Lung (tissue), 12 donors: ENCODE measurements around the gene CDC42BPG. TPM values are rescaled to one million over a fixed set of nuclear protein-coding genes. Genes with fewer than 3 reads are reported as not detected.

ENCODE experiments used
- ATAC-seq: fragments of 200-7000 bp; cut with Tn5 transposase; one replicate; pipeline ENCODE4 v1.9.1; 2020; ENCODE audit warnings: moderate number of reproducible peaks; ENCODE audit not compliant: insufficient read depth, low FRiP score
- DNase-seq, 3 donors: peaks; one replicate each; pipeline ENCODE4 v3.0.0-alpha.2; 2013 to 2017
- H3K27ac ChIP-seq, 2 donors: one replicate each; pipeline ENCODE4 v1.5.1; 2013; ENCODE audit warnings: mild to moderate bottlenecking in 2 of 2, moderate library complexity in 2 of 2, control low read depth in 1 of 2, inconsistent platforms in 1 of 2, low read depth in 1 of 2, low read length in 1 of 2
- H3K27me3 ChIP-seq, 3 donors: one replicate each; pipeline ENCODE4 v1.5.1; 2013; ENCODE audit warnings: low read length in 2 of 3; ENCODE audit not compliant: control insufficient read depth in 3 of 3, insufficient read depth in 3 of 3
- H3K36me3 ChIP-seq, 4 donors: one replicate each; pipeline ENCODE4 v1.5.1; 2013; ENCODE audit warnings: low read length in 4 of 4, mild to moderate bottlenecking in 1 of 4, moderate library complexity in 1 of 4; ENCODE audit not compliant: control insufficient read depth in 4 of 4, insufficient read depth in 4 of 4
- H3K4me1 ChIP-seq, 5 donors: one replicate each; pipeline ENCODE4 v1.5.1; 2013; ENCODE audit warnings: low read length in 5 of 5, mild to moderate bottlenecking in 2 of 5, moderate library complexity in 1 of 5; ENCODE audit not compliant: control insufficient read depth in 5 of 5, insufficient read depth in 5 of 5
- H3K4me3 ChIP-seq: one replicate; pipeline ENCODE4 v1.5.1; 2013; ENCODE audit warnings: mild to moderate bottlenecking, control low read depth, moderate library complexity
- H3K9ac ChIP-seq, 2 donors: one replicate each; pipeline ENCODE4 v1.5.1; 2013; ENCODE audit warnings: low read length in 2 of 2, control low read depth in 1 of 2; ENCODE audit not compliant: insufficient read depth in 1 of 2
- H3K9me3 ChIP-seq, 4 donors: one replicate each; pipeline ENCODE4 v1.5.1; 2013; ENCODE audit warnings: low read length in 3 of 4, mild to moderate bottlenecking in 1 of 4, moderate library complexity in 1 of 4; ENCODE audit not compliant: control insufficient read depth in 4 of 4, insufficient read depth in 3 of 4
- WGBS, 2 donors: extraction: QIAGEN DNeasy Blood & Tissue Kit; methylation state at CpG; one replicate each; pipeline ENCODE4 v1.1.7; 2013; 5-methylcytosine and 5-hydroxymethylcytosine counted together
- polyA plus RNA-seq, 2 donors: library from polyadenylated mRNA; stranded (reverse); fragments of 200-250 nt; gene quantifications; one replicate each; pipeline ENCODE4 v1.2.1, GENCODE V29; 2013
- total RNA-seq, 2 donors: library from RNA; depleted of rRNA in 1 of 2; stranded (reverse); fragments of >200 nt in 1 of 2; gene quantifications; one replicate each; pipeline ENCODE4 v1.2.1, GENCODE V29; 2014 to 2021
- TF ChIP-seq, protein P1 (sequence below): IDR thresholded peaks from 2 replicates; pipeline ENCODE4 v1.5.1; 2012; ENCODE audit warnings: mild to moderate bottlenecking; ENCODE audit errors: control extremely low read depth, extremely low read depth
- donor health status: control.
- donor health status: control.
- donor health status: Bipolar disorder and iron deficiency.
- donor health status: healthy.
- donor health status: DM: yes; HTN: yes; CAD: no.

CDC42BPG gene
- total and polyA plus RNA-seq, 4 donors: 7.1 to 23.5 (median 10.6) TPM

DNA sequence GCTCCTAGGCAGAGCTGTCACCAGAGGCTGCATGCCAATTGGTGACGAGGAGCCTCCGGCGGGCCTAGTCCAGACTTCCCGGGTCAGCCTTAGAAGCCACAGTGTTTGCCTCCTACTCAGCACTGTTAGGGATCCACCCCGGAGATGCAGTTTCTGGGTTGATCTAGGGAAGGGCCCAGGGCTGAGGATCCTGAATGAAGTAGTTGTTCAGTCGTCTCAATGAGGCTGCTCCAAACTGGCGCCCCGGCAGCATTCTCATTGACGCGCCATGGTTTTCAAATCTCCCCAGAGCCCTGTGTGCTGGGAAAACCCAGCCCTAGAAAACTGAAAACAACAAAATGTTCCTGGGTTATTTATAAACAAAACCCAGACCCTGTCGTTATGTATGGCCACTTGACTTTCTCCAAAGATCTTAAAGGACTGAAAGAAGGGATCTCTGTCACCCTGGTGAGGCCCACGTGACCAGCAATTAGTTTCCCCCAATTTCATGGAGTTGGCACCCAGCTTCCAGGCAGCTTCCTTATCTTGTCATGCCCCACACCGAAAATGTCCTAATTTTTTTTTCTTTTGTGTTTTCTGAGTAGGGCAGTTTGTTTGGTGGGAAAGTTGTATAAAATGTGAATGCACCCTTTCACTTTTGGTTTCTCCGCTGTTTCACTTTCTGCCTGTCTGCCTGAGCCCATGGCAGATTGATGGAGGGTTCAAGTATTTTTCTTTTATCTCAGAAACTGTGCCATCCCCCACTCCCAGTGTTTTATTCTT is 36.0 kb upstream of the CDC42BPG start:
- Histone ChIP-seq H3K9me3 (no peaks in the 10 kb centered on the region), H3K27ac (peak overlapping the region in 1 of 2 donors; percentile 70), H3K4me3 (no peak overlapping the region), H3K27me3 (no peaks in the 10 kb centered on the region), H3K4me1 (peaks cover 2 to 32% (median 10%) of the 10 kb centered on the region in 5 donors), H3K9ac (no peak overlapping the region), H3K36me3 (peaks cover 0 to 14% (median 0%) of the 10 kb centered on the region in 4 donors)
- 66 to 78% methylated on average over 14 of the region's 14 CpGs for WGBS, 2 donors
- DNase-seq (no peak), ATAC-seq (no peak)
- TF ChIP-seq, protein P1, sequence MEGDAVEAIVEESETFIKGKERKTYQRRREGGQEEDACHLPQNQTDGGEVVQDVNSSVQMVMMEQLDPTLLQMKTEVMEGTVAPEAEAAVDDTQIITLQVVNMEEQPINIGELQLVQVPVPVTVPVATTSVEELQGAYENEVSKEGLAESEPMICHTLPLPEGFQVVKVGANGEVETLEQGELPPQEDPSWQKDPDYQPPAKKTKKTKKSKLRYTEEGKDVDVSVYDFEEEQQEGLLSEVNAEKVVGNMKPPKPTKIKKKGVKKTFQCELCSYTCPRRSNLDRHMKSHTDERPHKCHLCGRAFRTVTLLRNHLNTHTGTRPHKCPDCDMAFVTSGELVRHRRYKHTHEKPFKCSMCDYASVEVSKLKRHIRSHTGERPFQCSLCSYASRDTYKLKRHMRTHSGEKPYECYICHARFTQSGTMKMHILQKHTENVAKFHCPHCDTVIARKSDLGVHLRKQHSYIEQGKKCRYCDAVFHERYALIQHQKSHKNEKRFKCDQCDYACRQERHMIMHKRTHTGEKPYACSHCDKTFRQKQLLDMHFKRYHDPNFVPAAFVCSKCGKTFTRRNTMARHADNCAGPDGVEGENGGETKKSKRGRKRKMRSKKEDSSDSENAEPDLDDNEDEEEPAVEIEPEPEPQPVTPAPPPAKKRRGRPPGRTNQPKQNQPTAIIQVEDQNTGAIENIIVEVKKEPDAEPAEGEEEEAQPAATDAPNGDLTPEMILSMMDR: no peak

DNA sequence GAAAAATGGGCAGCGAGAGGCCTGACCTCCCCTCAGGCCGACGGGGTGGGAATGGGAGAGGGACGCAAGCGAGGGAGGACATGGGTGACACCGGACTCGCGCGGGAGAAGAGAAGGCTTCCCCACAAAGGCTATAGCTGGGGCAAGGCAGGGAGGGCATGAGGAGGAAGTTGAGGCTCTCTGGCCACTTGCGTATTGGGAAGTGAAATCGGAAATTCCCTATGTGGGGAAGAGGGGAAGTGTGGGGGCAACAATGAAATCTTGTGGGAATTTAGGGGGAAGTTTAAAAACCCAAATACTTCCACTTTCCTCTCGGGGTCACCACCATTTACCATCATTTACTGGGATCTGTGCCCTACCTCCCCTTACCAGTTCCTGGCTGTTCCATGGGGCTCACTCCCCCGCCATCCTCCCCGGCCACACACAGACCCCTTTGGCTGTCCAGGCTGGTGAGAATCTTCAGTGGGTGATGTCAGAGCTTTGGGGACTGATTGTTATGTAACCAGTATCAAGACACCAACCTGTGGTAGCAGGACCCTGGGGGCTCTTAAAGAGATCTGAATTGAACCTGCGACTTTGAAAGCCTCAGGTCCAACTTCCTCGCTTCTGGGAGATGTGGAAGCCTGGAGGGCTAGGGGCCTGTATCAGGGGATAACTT is 34.9 kb upstream of the CDC42BPG start:
- WGBS, 2 donors: 13 to 15% methylated on average over 16 of the region's 16 CpGs
- no peak for DNase-seq
- Histone ChIP-seq H3K9me3 (no peaks in the 10 kb centered on the region), H3K36me3 (peaks cover 0 to 14% (median 2%) of the 10 kb centered on the region in 4 donors), H3K9ac (peak overlapping the region in 1 of 2 donors; percentile 85), H3K27me3 (no peaks in the 10 kb centered on the region), H3K4me3 (peak overlapping the region; percentile 59), H3K4me1 (peaks cover 2 to 35% (median 12%) of the 10 kb centered on the region in 5 donors), H3K27ac (peak overlapping the region; percentile 87 to 94)
- TF ChIP-seq, protein P1: no peak
- no peak for ATAC-seq

DNA sequence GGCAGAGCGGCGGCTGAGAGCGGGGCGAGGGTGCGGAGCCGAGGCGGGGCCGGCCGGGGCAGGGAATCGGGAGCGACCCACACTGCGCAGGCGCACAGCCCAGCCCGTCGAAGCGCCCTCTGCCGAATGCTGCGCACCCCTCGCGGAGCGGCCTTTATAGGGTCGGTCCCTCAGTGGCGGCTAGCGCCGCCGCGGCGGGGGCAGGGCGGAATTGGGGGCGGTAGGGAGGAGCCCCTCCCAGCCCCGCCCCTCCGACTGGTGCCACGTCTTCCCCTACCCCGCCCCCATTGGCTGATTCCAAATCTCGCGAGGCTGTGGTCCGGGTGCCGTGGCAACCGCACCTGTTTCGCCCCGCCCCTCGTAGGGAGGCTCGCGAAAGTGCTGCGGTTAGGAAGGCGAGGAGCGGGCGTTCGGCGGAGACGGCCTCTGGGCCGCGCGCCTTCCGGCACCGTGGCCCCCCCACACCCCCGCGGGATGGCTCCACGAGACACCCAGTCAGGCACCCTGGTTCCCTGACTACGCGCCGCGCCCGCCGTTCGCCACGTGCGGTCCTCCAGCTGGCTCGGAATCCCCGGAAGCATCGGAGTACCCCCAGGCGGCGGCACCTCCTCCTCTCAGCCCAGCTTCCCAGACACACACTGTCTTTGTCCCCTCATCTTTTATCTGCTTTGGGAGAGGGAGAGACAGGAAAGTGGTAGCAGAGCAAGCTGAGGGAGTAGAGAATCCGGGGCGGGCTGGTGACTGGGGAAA is 34.2 kb upstream of the CDC42BPG start, which contains the start of gene EHD1:
TSS of gene EHD1 (minus strand) at position 128 of the 750 bp plus-strand sequence. CDS start 157 bp downstream, outside the sequence.
- peaks cover 2 to 35% (median 12%) of the 10 kb centered on the region in 5 donors for H3K4me1 ChIP-seq
- ATAC-seq (peak; percentile 93), DNase-seq (peak; percentile 99)
- H3K9ac ChIP-seq: peak within 1 kb of the TSS; percentile 30 to 85
- H3K27me3 ChIP-seq: no peaks in the 10 kb centered on the region
- H3K36me3 ChIP-seq: peaks cover 0 to 17% (median 5%) of the 10 kb centered on the region in 4 donors
- TF ChIP-seq, protein P1: peak; percentile 47
- WGBS, 2 donors: 0% methylated on average over 59 to 75 of the region's 75 CpGs
- no peaks in the 10 kb centered on the region for H3K9me3 ChIP-seq
- peak within 1 kb of the TSS; percentile 93 for H3K4me3 ChIP-seq
- peak within 1 kb of the TSS; percentile 87 to 94 for H3K27ac ChIP-seq
